Colon (tissue), 2 donors: Measurements from ENCODE around the gene AKAP17A.

Experiments
- FAIRE-seq: peaks from 2 replicates; lab custom pipeline; 2012; peaks lifted over from hg19 to GRCh38; lab: Jason Lieb, UNC
- donor health status: control.
- donor health status: control.

AKAP17A gene

DNA sequence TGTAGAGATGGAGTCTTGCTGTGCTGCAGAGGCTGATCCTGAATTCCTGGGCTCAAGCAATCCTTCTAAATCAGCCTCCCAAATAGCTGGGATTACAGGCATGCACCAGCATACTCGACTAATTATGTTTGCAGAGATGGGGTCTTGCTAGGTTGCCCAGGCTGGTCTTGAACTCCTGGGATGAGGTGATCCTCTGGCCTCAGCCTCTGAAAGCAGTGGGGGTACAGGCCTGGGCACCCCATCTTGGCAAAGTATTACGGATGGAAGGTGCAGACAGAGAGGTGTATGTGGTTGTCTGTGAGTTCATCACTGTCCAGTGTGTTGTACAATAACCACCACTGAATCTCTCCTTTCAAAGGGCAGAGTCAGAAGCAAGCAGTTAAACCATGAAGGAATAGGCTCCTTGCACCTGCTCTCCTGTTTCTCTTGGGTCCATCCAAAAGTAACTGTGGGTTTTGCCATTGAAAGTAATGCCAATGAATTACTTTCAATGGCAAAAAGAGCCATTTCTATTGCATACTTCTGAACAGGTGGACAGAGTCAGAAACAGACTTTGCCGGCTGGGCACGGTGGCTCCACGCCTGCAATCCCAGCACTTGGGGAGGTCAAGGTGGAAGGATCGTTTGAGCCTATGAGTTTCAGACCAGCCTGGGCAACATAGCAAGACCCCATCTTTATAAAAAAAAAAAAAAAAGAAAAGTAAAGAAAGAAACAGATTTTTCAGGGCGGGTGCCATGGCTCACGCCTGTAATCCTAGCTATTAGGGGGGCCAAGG is 7.0 kb upstream of the AKAP17A start:
- no peak for FAIRE-seq

DNA sequence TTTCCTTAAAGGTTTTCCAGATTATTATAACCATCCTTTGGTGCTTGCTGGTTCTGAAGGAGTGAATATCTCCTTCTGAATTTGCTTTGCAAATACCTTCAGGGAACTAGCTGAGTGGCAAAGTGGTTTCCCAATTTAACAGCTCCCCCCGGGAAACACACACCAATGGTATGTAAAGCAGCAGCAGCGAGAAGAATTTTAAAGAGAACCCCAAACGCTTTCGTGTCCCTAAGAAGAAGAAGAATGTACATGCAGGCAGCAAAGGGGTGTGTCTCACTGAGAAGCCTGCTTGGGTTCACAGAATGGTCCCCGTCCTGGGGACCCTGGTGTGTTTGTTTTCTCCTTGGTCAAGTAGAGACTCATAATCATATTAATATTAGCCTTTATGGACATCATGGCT is 4.2 kb upstream of the AKAP17A start:
- FAIRE-seq, result no peak

DNA sequence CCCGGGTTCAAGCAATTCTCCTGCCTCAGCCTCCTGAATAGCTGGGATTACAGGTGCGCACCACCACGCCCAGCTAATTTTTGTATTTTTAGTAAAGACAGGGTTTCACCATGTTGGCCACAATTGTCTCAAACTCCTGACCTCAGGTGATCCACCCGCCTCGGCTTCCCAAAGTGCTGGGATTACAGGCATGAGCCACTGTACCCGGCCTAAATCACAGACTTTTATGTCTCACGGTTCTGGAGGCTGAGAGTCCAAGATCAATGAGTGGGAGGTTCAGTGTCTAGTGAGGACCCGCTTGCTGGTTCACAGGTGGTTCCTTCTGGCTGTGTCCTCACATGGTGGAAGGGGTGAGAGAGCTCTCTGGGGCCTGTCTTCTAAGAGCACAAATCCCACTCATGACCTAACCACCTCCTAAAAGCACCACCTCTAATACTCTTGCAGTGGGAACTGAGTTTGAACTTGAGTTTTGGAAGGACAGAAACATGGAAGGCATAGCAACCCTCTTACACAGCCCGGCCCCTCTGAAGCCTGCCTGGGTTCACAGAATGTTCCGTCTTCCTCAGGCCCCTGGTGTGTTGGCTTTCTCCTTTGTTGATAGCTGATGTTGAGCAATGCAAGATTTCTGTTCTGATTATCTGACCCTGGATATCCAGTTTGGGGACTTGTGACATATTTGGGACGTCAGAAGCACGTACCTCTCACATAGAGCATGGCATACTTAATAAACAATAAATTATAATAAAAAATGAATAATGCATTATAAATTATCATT is 1.9 kb upstream of the AKAP17A start:
- FAIRE-seq, result no peak

DNA sequence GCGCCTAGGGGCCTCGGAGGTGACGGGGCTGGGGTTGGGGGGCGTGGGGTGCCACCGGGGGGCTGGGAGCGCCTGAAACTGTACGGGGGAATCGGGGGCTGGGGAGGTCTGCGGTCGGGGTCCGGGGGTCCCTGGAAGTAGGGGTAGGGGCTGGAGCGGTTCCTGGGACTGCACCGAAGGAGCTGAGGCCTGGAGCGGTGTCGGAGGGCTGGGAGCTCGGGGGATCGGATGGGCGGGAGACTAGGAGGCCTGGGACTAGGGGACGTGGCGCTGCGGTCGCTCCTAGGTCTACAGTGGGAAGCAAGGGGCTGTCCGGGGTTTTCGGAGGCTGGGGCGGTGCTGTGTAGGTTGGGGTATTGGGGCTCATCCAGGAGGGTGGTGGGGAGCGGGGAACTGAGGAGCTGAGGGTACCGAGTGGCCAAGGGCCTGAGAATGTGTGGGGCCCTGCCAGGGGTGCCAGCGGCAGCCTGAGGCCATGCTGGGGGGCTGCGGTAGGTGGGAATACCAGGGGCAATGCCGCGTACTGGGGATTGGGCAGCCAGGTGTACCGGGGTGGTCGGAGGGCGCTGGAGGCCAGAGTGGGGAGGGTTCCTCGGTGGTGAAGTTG is 562 bp downstream of the AKAP17A start:
- no peak for FAIRE-seq

GRCh38 chrX:1592470-1593142 is 1.2 kb downstream of the AKAP17A start:
- FAIRE-seq, result no peak

DNA sequence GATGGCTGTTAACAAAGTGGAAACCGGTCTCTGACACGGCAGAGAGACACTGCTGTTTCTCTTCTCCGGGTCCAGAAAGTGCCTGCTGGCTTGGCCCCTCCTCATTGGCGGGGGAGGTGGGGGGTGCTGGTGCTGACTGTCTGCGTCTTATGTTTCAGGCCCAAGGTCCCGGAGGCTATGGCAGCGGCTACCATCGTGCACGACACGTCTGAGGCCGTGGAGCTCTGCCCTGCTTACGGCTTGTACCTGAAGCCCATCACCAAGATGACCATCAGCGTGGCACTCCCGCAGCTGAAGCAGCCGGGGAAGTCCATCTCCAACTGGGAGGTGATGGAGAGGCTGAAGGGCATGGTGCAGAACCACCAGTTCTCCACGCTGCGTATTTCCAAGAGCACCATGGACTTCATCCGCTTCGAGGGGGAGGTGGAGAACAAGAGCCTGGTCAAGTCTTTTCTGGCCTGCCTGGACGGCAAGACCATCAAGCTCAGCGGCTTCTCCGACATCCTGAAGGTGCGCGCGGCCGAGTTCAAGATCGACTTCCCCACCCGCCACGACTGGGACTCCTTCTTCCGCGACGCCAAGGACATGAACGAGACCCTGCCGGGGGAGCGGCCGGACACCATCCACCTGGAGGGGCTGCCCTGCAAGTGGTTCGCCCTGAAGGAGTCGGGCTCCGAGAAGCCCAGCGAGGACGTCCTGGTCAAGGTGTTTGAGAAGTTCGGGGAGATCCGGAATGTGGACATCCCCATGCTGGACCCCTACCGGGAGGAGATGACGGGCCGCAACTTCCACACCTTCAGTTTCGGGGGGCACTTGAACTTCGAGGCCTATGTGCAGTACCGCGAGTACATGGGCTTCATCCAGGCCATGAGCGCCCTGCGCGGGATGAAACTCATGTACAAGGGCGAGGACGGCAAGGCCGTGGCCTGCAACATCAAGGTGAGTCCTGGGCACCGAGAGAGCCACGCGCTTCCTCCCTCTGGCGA is 2.2 kb downstream of the AKAP17A start:
- FAIRE-seq, result no peak

- FAIRE-seq, result no peak
Observed at GRCh38 chrX:1595711-1596060, 4.3 kb downstream of the AKAP17A start.

- FAIRE-seq, result no peak
Observed at GRCh38 chrX:1596676-1597344, 5.4 kb downstream of the AKAP17A start.

- FAIRE-seq, result no peak
Observed at GRCh38 chrX:1597345-1598020, 6.1 kb downstream of the AKAP17A start.

GRCh38 chrX:1598021-1598875 is 6.8 kb downstream of the AKAP17A start:
- FAIRE-seq, result no peak

- FAIRE-seq, result no peak
Observed at GRCh38 chrX:1598876-1599790, 7.7 kb downstream of the AKAP17A start.

DNA sequence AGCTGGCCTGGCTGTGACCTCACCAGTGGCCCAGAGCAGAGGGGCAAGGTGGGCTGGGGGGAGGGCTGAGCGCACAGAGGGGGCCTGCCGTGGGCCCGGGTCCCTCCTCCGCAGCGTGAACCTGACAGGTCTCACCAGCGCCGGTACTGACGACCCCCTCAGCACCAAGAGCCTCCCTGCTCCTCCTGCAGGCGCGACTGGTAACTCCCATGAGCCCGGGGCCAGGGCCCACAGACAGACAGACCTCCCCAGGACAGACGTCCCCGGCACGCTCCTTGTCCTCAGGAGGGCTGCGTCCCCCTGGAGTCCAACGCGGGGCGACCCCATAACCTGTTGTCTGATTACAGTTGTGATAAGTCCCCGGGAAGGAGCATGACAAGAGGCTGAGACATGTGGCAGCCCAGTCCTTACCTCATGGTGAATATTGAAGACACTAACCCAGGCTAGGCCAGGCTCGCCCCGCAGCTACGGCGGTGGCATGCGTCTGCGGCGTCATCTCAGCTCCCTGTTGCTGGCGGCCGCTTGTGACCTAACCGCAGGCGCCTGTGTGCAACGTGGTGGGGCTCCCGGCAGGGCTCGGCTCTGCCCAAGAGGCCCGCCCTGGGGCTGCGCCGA is 8.5 kb downstream of the AKAP17A start:
- no peak for FAIRE-seq

GRCh38 chrX:1600406-1601050 is 9.1 kb downstream of the AKAP17A start:
- no peak for FAIRE-seq

- no peak for FAIRE-seq
Observed at GRCh38 chrX:1601051-1601767, 9.8 kb downstream of the AKAP17A start.

DNA sequence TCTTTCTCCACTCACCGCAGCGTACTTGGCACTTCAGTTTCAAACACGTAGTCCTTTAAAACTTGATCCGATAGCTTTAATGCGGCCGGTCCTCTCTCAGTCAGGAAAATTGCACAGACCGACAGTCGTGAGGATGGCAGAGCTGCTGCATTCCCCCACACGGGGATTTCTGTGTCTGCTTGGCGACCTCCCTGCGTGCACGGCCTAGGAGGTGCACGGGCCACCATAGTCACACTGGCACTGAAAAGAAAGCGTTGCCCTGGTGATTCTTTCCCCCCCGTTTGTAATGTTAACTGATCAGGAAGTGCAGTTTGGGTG is 10.3 kb downstream of the AKAP17A start:
- FAIRE-seq, result no peak

- FAIRE-seq, result no peak
Observed at GRCh38 chrX:1602299-1602698, 10.9 kb downstream of the AKAP17A start.

DNA sequence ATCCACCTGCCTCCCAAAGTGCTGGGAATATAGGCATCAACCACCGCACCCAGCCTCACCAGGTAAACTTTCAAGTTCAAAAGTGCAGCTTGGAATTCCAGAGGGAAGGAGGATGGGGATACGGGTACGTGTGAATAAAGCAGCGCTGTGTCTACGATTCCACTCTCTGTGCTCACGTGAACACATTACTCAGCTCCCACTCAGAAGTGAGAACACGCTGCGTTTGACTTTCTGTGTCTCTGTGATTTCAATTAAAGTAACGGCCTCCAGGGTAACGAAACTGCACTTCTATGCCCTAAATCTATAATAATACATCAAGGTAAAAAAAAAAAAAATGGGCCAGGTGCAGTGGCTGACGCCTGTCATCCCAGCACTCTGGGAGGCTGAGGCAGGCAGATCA is 15.1 kb downstream of the AKAP17A start:
- FAIRE-seq, result no peak
